ENCODE measurements around the gene PALM.
A peak's percentile ranks its signal among the peaks of the same experiment; 100 is the strongest.

The PALM gene

GRCh38 chr19:709196-709964 is 645 bp downstream of the PALM start:
- Histone ChIP-seq H3K4me1 (ENCODE audit: insufficient read depth, low read length, poor library complexity, severe bottlenecking) (peaks cover 3% of the 10 kb centered on the region), H3K27me3 (ENCODE audit: insufficient read depth, low read length, poor library complexity, severe bottlenecking) (no peaks in the 10 kb centered on the region), H4K20me1 (ENCODE audit: insufficient read depth, low read length, poor library complexity, severe bottlenecking) (no peaks in the 10 kb centered on the region), H2AFZ (ENCODE audit: low read length) (peak overlapping the region; percentile 27; the same call in 1 of the 2 replicates), H3K4me2 (ENCODE audit: low read depth, low read length, poor library complexity, severe bottlenecking) (peak overlapping the region; percentile 68), H3K4me3 (ENCODE audit: low read length, poor library complexity, severe bottlenecking) (peak overlapping the region; percentile 71), H3F3A (ENCODE audit: low read depth) (no peaks in the 10 kb centered on the region; the same call in 1 of the 2 replicates), H3K36me3 (ENCODE audit: insufficient read depth, low read length) (no peaks in the 10 kb centered on the region), H3K9me2 (replicated peaks; ENCODE audit: low read depth, low read length) (no peaks in the 10 kb centered on the region), H3K79me2 (ENCODE audit: insufficient read depth, low read length) (peaks cover 6% of the 10 kb centered on the region; the same call in 1 of the 2 replicates), H3K9ac (ENCODE audit: low read depth, low read length, poor library complexity, severe bottlenecking) (peak overlapping the region; percentile 63), H3K9me3 (ENCODE audit: insufficient read depth, low read depth, low read length) (no peaks in the 10 kb centered on the region)
- TF ChIP-seq EZH2phosphoT487 (IDR thresholded peaks at IDR 0.05; ENCODE audit: borderline replicate concordance) (no peak), CTCF (conservative IDR thresholded peaks at IDR 0.05; ENCODE audit: low read length) (no peak)

- no peaks in the 10 kb centered on the region for H3K9me2 ChIP-seq (replicated peaks; ENCODE audit: low read depth, low read length)
- H3K4me2 ChIP-seq (ENCODE audit: low read depth, low read length, poor library complexity, severe bottlenecking), result peak overlapping the region; percentile 68
- H3K4me3 ChIP-seq (ENCODE audit: low read length, poor library complexity, severe bottlenecking), result peak overlapping the region; percentile 71
- H4K20me1 ChIP-seq (ENCODE audit: insufficient read depth, low read length, poor library complexity, severe bottlenecking), result no peaks in the 10 kb centered on the region
- no peak for TF ChIP-seq CTCF (conservative IDR thresholded peaks at IDR 0.05; ENCODE audit: low read length)
- TF ChIP-seq EZH2phosphoT487 (IDR thresholded peaks at IDR 0.05; ENCODE audit: borderline replicate concordance), result no peak
- peak overlapping the region; percentile 63 for H3K9ac ChIP-seq (ENCODE audit: low read depth, low read length, poor library complexity, severe bottlenecking)
- no peaks in the 10 kb centered on the region for H3K9me3 ChIP-seq (ENCODE audit: insufficient read depth, low read depth, low read length)
- no peak overlapping the region for H2AFZ ChIP-seq (ENCODE audit: low read length)
- H3K36me3 ChIP-seq (ENCODE audit: insufficient read depth, low read length), result no peaks in the 10 kb centered on the region
- peaks cover 6% of the 10 kb centered on the region; the same call in 1 of the 2 replicates for H3K79me2 ChIP-seq (ENCODE audit: insufficient read depth, low read length)
- peaks cover 3% of the 10 kb centered on the region for H3K4me1 ChIP-seq (ENCODE audit: insufficient read depth, low read length, poor library complexity, severe bottlenecking)
- no peaks in the 10 kb centered on the region for H3K27me3 ChIP-seq (ENCODE audit: insufficient read depth, low read length, poor library complexity, severe bottlenecking)
- H3F3A ChIP-seq (ENCODE audit: low read depth), result no peaks in the 10 kb centered on the region; the same call in 1 of the 2 replicates
Observed at GRCh38 chr19:709965-710571, 1.3 kb downstream of the PALM start.

GRCh38 chr19:710767-711166 is 2.0 kb downstream of the PALM start:
- no peak overlapping the region for H3K4me2 ChIP-seq (ENCODE audit: low read depth, low read length, poor library complexity, severe bottlenecking)
- no peak overlapping the region for H3K9ac ChIP-seq (ENCODE audit: low read depth, low read length, poor library complexity, severe bottlenecking)
- no peaks in the 10 kb centered on the region for H3K9me3 ChIP-seq (ENCODE audit: insufficient read depth, low read depth, low read length)
- no peaks in the 10 kb centered on the region for H3K9me2 ChIP-seq (replicated peaks; ENCODE audit: low read depth, low read length)
- H3K36me3 ChIP-seq (ENCODE audit: insufficient read depth, low read length), result no peaks in the 10 kb centered on the region
- H3K27me3 ChIP-seq (ENCODE audit: insufficient read depth, low read length, poor library complexity, severe bottlenecking), result no peaks in the 10 kb centered on the region
- H3K4me3 ChIP-seq (ENCODE audit: low read length, poor library complexity, severe bottlenecking), result no peak overlapping the region
- TF ChIP-seq EZH2phosphoT487 (IDR thresholded peaks at IDR 0.05; ENCODE audit: borderline replicate concordance), result no peak
- no peak for TF ChIP-seq CTCF (conservative IDR thresholded peaks at IDR 0.05; ENCODE audit: low read length)
- H3K79me2 ChIP-seq (ENCODE audit: insufficient read depth, low read length), result peaks cover 6% of the 10 kb centered on the region; the same call in 1 of the 2 replicates
- H3F3A ChIP-seq (ENCODE audit: low read depth), result no peaks in the 10 kb centered on the region; the same call in 1 of the 2 replicates
- H3K4me1 ChIP-seq (ENCODE audit: insufficient read depth, low read length, poor library complexity, severe bottlenecking), result peaks cover 3% of the 10 kb centered on the region
- H4K20me1 ChIP-seq (ENCODE audit: insufficient read depth, low read length, poor library complexity, severe bottlenecking), result no peaks in the 10 kb centered on the region
- no peak overlapping the region for H2AFZ ChIP-seq (ENCODE audit: low read length)
